WTC11 (cell line): Measurements from ENCODE around the gene NEURL1B. TPM values are rescaled to one million over a fixed set of nuclear protein-coding genes. Genes with fewer than 3 reads are reported as not detected.

Experiments used
- ATAC-seq: fragments of 200-7000 bp; cut with Tn5 transposase; 2 replicates; pipeline ENCODE4 v1.10.0; 2021; ENCODE audit warnings: mild to moderate bottlenecking, moderate library complexity
- CTCF ChIA-PET: fragments of 300-600 bp; sonication (Branson Sonifier 250); formaldehyde crosslinking; loops from one replicate; lab custom pipeline; 2021; ENCODE audit warnings: antibody characterized with exemption; lab: Charles Lee
- POLR2A ChIA-PET: fragments of 350-600 bp; sonication (Branson Sonifier 250); formaldehyde crosslinking; loops from one replicate; lab custom pipeline; 2021; ENCODE audit warnings: antibody characterized with exemption; lab: Charles Lee
- DNase-seq: peaks from one replicate; pipeline ENCODE4 v3.0.0; 2021; ENCODE audit warnings: low spot score
- H3K27ac Mint-ChIP-seq: 2 replicates; pipeline ENCODE4 v1.8.0; 2021; ENCODE audit warnings: mixed read lengths
- H3K27me3 Mint-ChIP-seq: 2 replicates; pipeline ENCODE4 v1.8.0; 2021; ENCODE audit warnings: low read depth, mild to moderate bottlenecking, moderate library complexity, mixed read lengths
- H3K36me3 Mint-ChIP-seq: 2 replicates; pipeline ENCODE4 v1.8.0; 2021; ENCODE audit warnings: mixed read lengths
- H3K4me1 Mint-ChIP-seq: 2 replicates; pipeline ENCODE4 v1.8.0; 2022; ENCODE audit warnings: mixed read lengths
- H3K4me3 Mint-ChIP-seq: 2 replicates; pipeline ENCODE4 v1.8.0; 2021; ENCODE audit warnings: mild to moderate bottlenecking, moderate library complexity, mixed read lengths
- H3K9me3 Mint-ChIP-seq: 2 replicates; pipeline ENCODE4 v1.8.0; 2021; ENCODE audit warnings: mixed read lengths
- CREM ChIP-seq: sonication (generic); formaldehyde crosslinking; IDR thresholded peaks from 2 replicates; pipeline ENCODE4 v1.8.1; 2022; ENCODE audit warnings: mild to moderate bottlenecking, missing genetic modification reagents, moderate library complexity
- E2F4 ChIP-seq: sonication (generic); formaldehyde crosslinking; IDR thresholded peaks from 2 replicates; pipeline ENCODE4 v1.8.1; 2022; ENCODE audit warnings: low read depth, mild to moderate bottlenecking, moderate library complexity, missing genetic modification reagents, borderline replicate concordance
- E2F5 ChIP-seq: sonication (generic); formaldehyde crosslinking; IDR thresholded peaks from 2 replicates; pipeline ENCODE4 v1.8.1; 2022; ENCODE audit warnings: mild to moderate bottlenecking, moderate library complexity, missing genetic modification reagents
- ELF4 ChIP-seq: sonication (generic); formaldehyde crosslinking; IDR thresholded peaks from 2 replicates; pipeline ENCODE4 v1.8.1; 2022; ENCODE audit warnings: low read depth, mild to moderate bottlenecking, moderate library complexity, missing genetic modification reagents
- FOXK1 ChIP-seq: sonication (generic); formaldehyde crosslinking; IDR thresholded peaks from 2 replicates; pipeline ENCODE4 v1.8.0; 2022; ENCODE audit warnings: mild to moderate bottlenecking, moderate library complexity, missing genetic modification reagents
- IRF1 ChIP-seq: sonication (generic); formaldehyde crosslinking; IDR thresholded peaks from 2 replicates; pipeline ENCODE4 v1.8.0; 2023; ENCODE audit warnings: missing genetic modification reagents
- IRF2 ChIP-seq: sonication (generic); formaldehyde crosslinking; IDR thresholded peaks from 2 replicates; pipeline ENCODE4 v1.8.0; 2022; ENCODE audit warnings: low read depth, missing genetic modification reagents, borderline replicate concordance
- MLX ChIP-seq: sonication (generic); formaldehyde crosslinking; IDR thresholded peaks from 2 replicates; pipeline ENCODE4 v1.8.1; 2023; ENCODE audit warnings: mild to moderate bottlenecking, missing genetic modification reagents, moderate library complexity
- NFYB ChIP-seq: sonication (generic); formaldehyde crosslinking; conservative IDR thresholded peaks from 2 replicates; pipeline ENCODE4 v1.8.0; 2022; ENCODE audit warnings: low read depth, missing genetic modification reagents
- NR3C1 ChIP-seq: sonication (generic); formaldehyde crosslinking; conservative IDR thresholded peaks from 2 replicates; pipeline ENCODE4 v1.8.1; 2023; ENCODE audit warnings: low read depth, mild to moderate bottlenecking, missing genetic modification reagents
- OVOL2 ChIP-seq: fragments of 250-450 bp; sonication (Bioruptor Pico); IDR thresholded peaks from 2 replicates; pipeline ENCODE4 v1.9.0; 2021; ENCODE audit warnings: mild to moderate bottlenecking, borderline replicate concordance
- SP1 ChIP-seq: sonication (generic); formaldehyde crosslinking; conservative IDR thresholded peaks from 2 replicates; pipeline ENCODE4 v1.8.1; 2022; ENCODE audit warnings: missing genetic modification reagents
- TEAD1 ChIP-seq: sonication (generic); formaldehyde crosslinking; IDR thresholded peaks from 2 replicates; pipeline ENCODE4 v1.8.0; 2022; ENCODE audit warnings: mild to moderate bottlenecking, missing genetic modification reagents
- TEAD4 ChIP-seq: sonication (generic); formaldehyde crosslinking; IDR thresholded peaks from 2 replicates; pipeline ENCODE4 v1.8.0; 2022; ENCODE audit warnings: mild to moderate bottlenecking, missing genetic modification reagents
- ZBTB43 ChIP-seq: sonication (generic); formaldehyde crosslinking; IDR thresholded peaks from 2 replicates; pipeline ENCODE4 v1.8.1; 2023; ENCODE audit warnings: mild to moderate bottlenecking, missing genetic modification reagents
- ZMAT4 ChIP-seq: fragments of 250-450 bp; sonication (Bioruptor Pico); IDR thresholded peaks from 2 replicates; pipeline ENCODE4 v1.9.0; 2021; ENCODE audit warnings: mild to moderate bottlenecking
- ZNF396 ChIP-seq: fragments of 250-450 bp; sonication (Bioruptor Pico); IDR thresholded peaks from 2 replicates; pipeline ENCODE4 v1.8.0; 2021; ENCODE audit warnings: mild to moderate bottlenecking, moderate library complexity, borderline replicate concordance
- ZNF416 ChIP-seq: fragments of 250-450 bp; sonication (Bioruptor Pico); IDR thresholded peaks from 2 replicates; pipeline ENCODE4 v1.9.0; 2021; ENCODE audit warnings: mild to moderate bottlenecking, inconsistent platforms
- total RNA-seq: library from RNA; stranded (reverse); gene quantifications from 3 replicates; pipeline ENCODE4 v1.2.3, GENCODE V29; 2021

The NEURL1B gene
- total RNA-seq, 1 experiment from 2014 or later = 9.8 TPM

- peaks cover 9% of the 10 kb centered on the region; the same call in 1 of the 2 replicates for H3K27me3 Mint-ChIP-seq
Measured at GRCh38 chr5:172729588-172729987, 88.5 kb downstream of the NEURL1B start.

GRCh38 chr5:172730222-172730621 is 89.2 kb downstream of the NEURL1B start:
- ATAC-seq (no peak), DNase-seq (no peak)
- Mint-ChIP-seq H3K36me3 (no peaks in the 10 kb centered on the region), H3K4me3 (no peak overlapping the region), H3K27ac (no peak overlapping the region), H3K27me3 (peaks cover 9% of the 10 kb centered on the region; the same call in 1 of the 2 replicates), H3K9me3 (no peaks in the 10 kb centered on the region), H3K4me1 (0 out of 2 replicates have a peak, but pooled peaks cover 2% of the 10 kb centered on the region)
- no peak for TF ChIP-seq MLX (CRISPR knock-in tag)
- TF ChIP-seq FOXK1 (CRISPR knock-in tag) = no peak
- TF ChIP-seq TEAD1 (CRISPR knock-in tag) = no peak
- TF ChIP-seq CREM (CRISPR knock-in tag) = no peak
- no peak for TF ChIP-seq ZBTB43
- TF ChIP-seq E2F4 = no peak
- ChIA-PET POLR2A (no interaction called here), CTCF (interaction anchor here (1.0 to 1.3 kb wide), 2 partner anchors 16 to 42 kb away, joined by 3 to 4 read pairs; no protein-coding TSS in a partner anchor)

More at GRCh38 chr5:172729588-172729987, 88.5 kb downstream of the NEURL1B start:
- DNase-seq (no peak), ATAC-seq (no peak)
- ChIA-PET CTCF (interaction anchor here (1.0 to 1.3 kb wide), 3 partner anchors 15 to 42 kb away, joined by 3 to 7 read pairs (median 4); no protein-coding TSS in a partner anchor), POLR2A (interaction anchor here (1.0 kb wide), 1 partner anchor 36 kb away, joined by 3 read pairs; no protein-coding TSS in a partner anchor)
- Mint-ChIP-seq H3K4me3 (no peak overlapping the region), H3K27ac (no peak overlapping the region), H3K36me3 (no peaks in the 10 kb centered on the region), H3K9me3 (no peaks in the 10 kb centered on the region), H3K4me1 (0 out of 2 replicates have a peak, but pooled peaks cover 2% of the 10 kb centered on the region)
- TF ChIP-seq E2F5 (no peak), ZMAT4 (no peak), OVOL2 (CRISPR knock-in tag) (no peak), IRF2 (CRISPR knock-in tag) (no peak), IRF1 (CRISPR knock-in tag) (no peak), SP1 (CRISPR knock-in tag) (no peak), ELF4 (no peak), ZNF396 (CRISPR knock-in tag) (no peak), TEAD4 (CRISPR knock-in tag) (no peak), FOXK1 (CRISPR knock-in tag) (no peak), NR3C1 (CRISPR knock-in tag) (no peak), ZNF416 (CRISPR knock-in tag) (no peak), NFYB (no peak)
